ENCODE data around the gene STIM1. TPM values are rescaled to one million over a fixed set of nuclear protein-coding genes. Genes with fewer than 3 reads are reported as not detected.
"Not testable (repeated sequence)": the region's sequence is repeated elsewhere in the genome, so short reads cannot be mapped to it uniquely, and the experiment has no call there.

Gene STIM1
- polyA plus RNA-seq, 4 donors, result 31.0 to 36.0 (median 33.7) TPM

- DNase-seq (ENCODE audit: low read depth in 4 of 4, low spot score in 3 of 4), result no peak
These were observed 22.8 kb downstream of the STIM1 start for GRCh38 chr11:3878258-3878584.

GRCh38 chr11:3879216-3879966, 23.9 kb downstream of the STIM1 start:
- DNase-seq (ENCODE audit: low read depth in 4 of 4, low spot score in 3 of 4), result no peak

- DNase-seq (ENCODE audit: low read depth in 4 of 4, low spot score in 3 of 4), result no peak
These were observed 24.6 kb downstream of the STIM1 start for GRCh38 chr11:3879967-3880542.

- no peak for DNase-seq (ENCODE audit: low read depth in 4 of 4, low spot score in 3 of 4)
These were observed 25.3 kb downstream of the STIM1 start for GRCh38 chr11:3880724-3881123.

GRCh38 chr11:3882655-3883054, 27.2 kb downstream of the STIM1 start:
- no peak for DNase-seq (ENCODE audit: low read depth in 4 of 4, low spot score in 3 of 4)

GRCh38 chr11:3885855-3886254, 30.4 kb downstream of the STIM1 start:
- DNase-seq (ENCODE audit: low read depth in 4 of 4, low spot score in 3 of 4), result no peak

GRCh38 chr11:3886985-3887384, 31.5 kb downstream of the STIM1 start:
- DNase-seq (ENCODE audit: low read depth in 4 of 4, low spot score in 3 of 4), result no peak

GRCh38 chr11:3888876-3889275, 33.4 kb downstream of the STIM1 start:
- no peak for DNase-seq (ENCODE audit: low read depth in 4 of 4, low spot score in 3 of 4)

GRCh38 chr11:3890014-3890413, 34.5 kb downstream of the STIM1 start:
- no peak for DNase-seq (ENCODE audit: low read depth in 4 of 4, low spot score in 3 of 4)

GRCh38 chr11:3890806-3891205, 35.3 kb downstream of the STIM1 start:
- DNase-seq (ENCODE audit: low read depth in 4 of 4, low spot score in 3 of 4), result no peak

GRCh38 chr11:3891751-3892150, 36.3 kb downstream of the STIM1 start:
- no peak for DNase-seq (ENCODE audit: low read depth in 4 of 4, low spot score in 3 of 4)

- DNase-seq (ENCODE audit: low read depth in 4 of 4, low spot score in 3 of 4), result no peak
These were observed 36.7 kb downstream of the STIM1 start for GRCh38 chr11:3892156-3892555.

- DNase-seq (ENCODE audit: low read depth in 4 of 4, low spot score in 3 of 4), result no peak
These were observed 37.8 kb downstream of the STIM1 start for GRCh38 chr11:3893311-3893710.

- no peak for DNase-seq (ENCODE audit: low read depth in 4 of 4, low spot score in 3 of 4)
These were observed 38.8 kb downstream of the STIM1 start for GRCh38 chr11:3894128-3894731.

- DNase-seq (ENCODE audit: low read depth in 4 of 4, low spot score in 3 of 4), result no peak
These were observed 41.2 kb downstream of the STIM1 start for GRCh38 chr11:3896644-3897043.

GRCh38 chr11:3900230-3900629, 44.8 kb downstream of the STIM1 start:
- DNase-seq (ENCODE audit: low read depth in 4 of 4, low spot score in 3 of 4), result not testable (repeated sequence)

GRCh38 chr11:3901249-3902025, 46.0 kb downstream of the STIM1 start:
- DNase-seq (ENCODE audit: low read depth in 4 of 4, low spot score in 3 of 4), result no peak

GRCh38 chr11:3902441-3902840, 47.0 kb downstream of the STIM1 start:
- no peak for DNase-seq (ENCODE audit: low read depth in 4 of 4, low spot score in 3 of 4)

- DNase-seq (ENCODE audit: low read depth in 4 of 4, low spot score in 3 of 4), result no peak
These were observed 47.9 kb downstream of the STIM1 start for GRCh38 chr11:3903207-3903896.

GRCh38 chr11:3904228-3904627, 48.8 kb downstream of the STIM1 start:
- DNase-seq (ENCODE audit: low read depth in 4 of 4, low spot score in 3 of 4), result no peak
